Ascending aorta (tissue), 2 donors: ENCODE measurements around the gene VIPR2. TPM values are rescaled to one million over a fixed set of nuclear protein-coding genes. Genes with fewer than 3 reads are reported as not detected.

ENCODE experiments used
- DNase-seq, 2 donors: peaks; one replicate each; pipeline ENCODE4 v3.0.0-alpha.2; 2019; ENCODE audit warnings: low spot score in 2 of 2
- H3K27ac ChIP-seq, 2 donors: fragments of 200-600 bp; sonication (generic); one replicate each; pipeline ENCODE4 v1.5.1; 2016 to 2017; ENCODE audit warnings: mild to moderate bottlenecking in 1 of 2
- H3K27me3 ChIP-seq: fragments of 200-600 bp; sonication (generic); one replicate; pipeline ENCODE4 v1.5.1; 2017
- H3K36me3 ChIP-seq, 2 donors: fragments of 200-600 bp; sonication (generic); one replicate each; pipeline ENCODE4 v1.5.1; 2016
- H3K4me1 ChIP-seq, 2 donors: fragments of 200-600 bp; sonication (generic); one replicate each; pipeline ENCODE4 v1.5.1; 2016 to 2017; ENCODE audit warnings: mild to moderate bottlenecking in 1 of 2
- H3K4me3 ChIP-seq, 2 donors: fragments of 200-600 bp; sonication (generic); one replicate each; pipeline ENCODE4 v1.5.1; 2016 to 2017; ENCODE audit warnings: mild to moderate bottlenecking in 1 of 2
- H3K9me3 ChIP-seq, 2 donors: fragments of 200-600 bp; sonication (generic); one replicate each; pipeline ENCODE4 v1.5.1; 2016
- CTCF ChIP-seq, 3 experiments: fragments of 200-600 bp in 2 of 3; fragments of 450-650 bp in 1 of 3; sonication (generic) in 2 of 3; IDR thresholded peaks; one replicate each; pipeline ENCODE4 v1.5.1; 2016 to 2019; ENCODE audit warnings: antibody characterized with exemption in 3 of 3, mild to moderate bottlenecking in 1 of 3, moderate library complexity in 1 of 3
- intact Hi-C: fragments of 100-400 bp; cut with DNase I; formaldehyde crosslinking; loops from one replicate; pipeline ENCODE4 v1.15.1; 2023
- total RNA-seq: library from RNA; depleted of rRNA; stranded (reverse); fragments of >200 nt; gene quantifications from one replicate; pipeline ENCODE4 v1.1.0, GENCODE V29; 2016

Gene VIPR2
- total RNA-seq, 1 donor from 2014 or later, result 17.8 TPM

- intact Hi-C loops, result loop anchor here (2.0 to 10.0 kb wide), 4 partner anchors 45 to 312 kb away; partner anchors contain the start of genes ESYT2 and VIPR2
- H3K4me3 ChIP-seq, result no peak overlapping the region
- no peak for TF ChIP-seq CTCF (IDR thresholded peaks at IDR 0.05)
- peak in 1 of 2 donors; percentile 65 for DNase-seq
- H3K4me1 ChIP-seq, result peaks cover 37 to 66% of the 10 kb centered on the region in 2 donors
- no peaks in the 10 kb centered on the region for H3K27me3 ChIP-seq
- H3K36me3 ChIP-seq, result no peaks in the 10 kb centered on the region
- H3K27ac ChIP-seq, result peak overlapping the region; percentile 98 to 99
- no peaks in the 10 kb centered on the region for H3K9me3 ChIP-seq
Observed at GRCh38 chr7:159099711-159100231, 44.9 kb downstream of the VIPR2 start.

GRCh38 chr7:159098811-159099655 lies 45.6 kb downstream of the VIPR2 start:
- Histone ChIP-seq H3K4me3 (no peak overlapping the region), H3K27ac (peak overlapping the region; percentile 98 to 99), H3K4me1 (peaks cover 43 to 65% of the 10 kb centered on the region in 2 donors), H3K27me3 (no peaks in the 10 kb centered on the region), H3K36me3 (no peaks in the 10 kb centered on the region), H3K9me3 (no peaks in the 10 kb centered on the region)
- intact Hi-C loops, result loop anchor here (2.0 to 10.0 kb wide), 3 partner anchors 46 to 312 kb away; partner anchors contain the start of genes ESYT2 and VIPR2
- peak; percentile 11 to 31 (median 19) for TF ChIP-seq CTCF (IDR thresholded peaks at IDR 0.05)
- DNase-seq, result peak in 1 of 2 donors; percentile 85

- no peaks in the 10 kb centered on the region for H3K9me3 ChIP-seq
- H3K36me3 ChIP-seq, result no peaks in the 10 kb centered on the region
- H3K4me1 ChIP-seq, result peaks cover 41 to 65% of the 10 kb centered on the region in 2 donors
- H3K4me3 ChIP-seq, result peak overlapping the region in 1 of 2 donors; percentile 9
- intact Hi-C loops, result loop anchor here (2.0 to 10.0 kb wide), 3 partner anchors 46 to 311 kb away; partner anchors contain the start of genes ESYT2 and VIPR2
- DNase-seq, result peak in 1 of 2 donors; percentile 58
- no peak for TF ChIP-seq CTCF (IDR thresholded peaks at IDR 0.05)
- no peaks in the 10 kb centered on the region for H3K27me3 ChIP-seq
- peak overlapping the region; percentile 98 to 99 for H3K27ac ChIP-seq
Observed at GRCh38 chr7:159098424-159098786, 46.3 kb downstream of the VIPR2 start.

- no peaks in the 10 kb centered on the region for H3K27me3 ChIP-seq
- H3K4me3 ChIP-seq, result peak overlapping the region in 1 of 2 donors; percentile 33
- peak overlapping the region; percentile 98 to 99 for H3K27ac ChIP-seq
- no peak for TF ChIP-seq CTCF (IDR thresholded peaks at IDR 0.05)
- peak in 1 of 2 donors; percentile 79 for DNase-seq
- intact Hi-C loops, result loop anchor here (2.0 to 10.0 kb wide), 3 partner anchors 47 to 311 kb away; partner anchors contain the start of genes ESYT2 and VIPR2
- H3K36me3 ChIP-seq, result no peaks in the 10 kb centered on the region
- no peaks in the 10 kb centered on the region for H3K9me3 ChIP-seq
- H3K4me1 ChIP-seq, result peaks cover 42 to 65% of the 10 kb centered on the region in 2 donors
Observed at GRCh38 chr7:159097661-159098423, 46.8 kb downstream of the VIPR2 start.
